Activated naive CD4-positive, alpha-beta T cell treated with anti-CD3 and anti-CD28 coated beads, Interleukin-2, amount 50 U/mL, for 72 hours (primary cell): ENCODE measurements around the gene CUEDC1. TPM values are rescaled to one million over a fixed set of nuclear protein-coding genes. Genes with fewer than 3 reads are reported as not detected.
A peak's percentile ranks its signal among the peaks of the same experiment; 100 is the strongest.

Experiments
- ATAC-seq, 2 donors: fragments of 150-1000 bp; cut with Tn5 transposase; 2 replicates each; pipeline ENCODE4 v1.10.0; 2021; ENCODE audit warnings: mild to moderate bottlenecking in 2 of 2, moderate library complexity in 2 of 2
- DNase-seq, 2 donors: peaks; one replicate each; pipeline ENCODE4 v3.0.0; 2021 to 2022; ENCODE audit warnings: low spot score in 2 of 2
- H3K27ac Mint-ChIP-seq, 2 donors: one replicate each; pipeline ENCODE4 v1.8.0; 2022; ENCODE audit warnings: mild to moderate bottlenecking in 2 of 2, mixed read lengths in 2 of 2
- H3K36me3 Mint-ChIP-seq, 2 donors: one replicate each; pipeline ENCODE4 v1.8.0; 2022; ENCODE audit warnings: mixed read lengths in 2 of 2
- H3K9me3 Mint-ChIP-seq, 2 donors: one replicate each; pipeline ENCODE4 v1.8.0; 2022; ENCODE audit warnings: mixed read lengths in 2 of 2
- total RNA-seq, 2 donors: library from RNA; stranded (reverse); gene quantifications; one replicate each; pipeline ENCODE4 v1.2.3, GENCODE V29; 2022

The CUEDC1 gene
- total RNA-seq, 2 donors from 2014 or later, result 0.84 TPM; not detected in 1

DNA sequence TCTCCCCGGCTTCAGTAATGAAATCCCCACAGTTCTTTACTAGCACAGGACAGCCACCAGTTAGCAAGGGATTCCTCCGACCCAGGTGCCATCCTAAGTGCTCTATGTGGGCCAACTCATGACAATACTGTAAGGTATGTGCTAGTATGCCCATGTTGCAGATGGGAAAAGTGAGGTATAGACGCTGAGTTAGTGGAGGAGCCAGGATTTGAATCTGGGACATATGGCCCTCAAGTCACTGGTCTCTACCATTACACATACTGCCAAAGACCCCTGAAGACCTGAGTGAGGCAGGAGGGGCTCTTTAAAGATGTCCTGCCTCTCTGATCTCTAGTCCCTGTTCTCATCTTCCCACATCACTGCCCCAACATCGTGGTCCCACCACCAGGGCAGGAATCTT is 69.2 kb downstream of the CUEDC1 start:
- no peaks in the 10 kb centered on the region for H3K9me3 Mint-ChIP-seq
- no peak for DNase-seq
- H3K27ac Mint-ChIP-seq, result no peak overlapping the region
- H3K36me3 Mint-ChIP-seq, result no peaks in the 10 kb centered on the region
- ATAC-seq, result no peak

DNA sequence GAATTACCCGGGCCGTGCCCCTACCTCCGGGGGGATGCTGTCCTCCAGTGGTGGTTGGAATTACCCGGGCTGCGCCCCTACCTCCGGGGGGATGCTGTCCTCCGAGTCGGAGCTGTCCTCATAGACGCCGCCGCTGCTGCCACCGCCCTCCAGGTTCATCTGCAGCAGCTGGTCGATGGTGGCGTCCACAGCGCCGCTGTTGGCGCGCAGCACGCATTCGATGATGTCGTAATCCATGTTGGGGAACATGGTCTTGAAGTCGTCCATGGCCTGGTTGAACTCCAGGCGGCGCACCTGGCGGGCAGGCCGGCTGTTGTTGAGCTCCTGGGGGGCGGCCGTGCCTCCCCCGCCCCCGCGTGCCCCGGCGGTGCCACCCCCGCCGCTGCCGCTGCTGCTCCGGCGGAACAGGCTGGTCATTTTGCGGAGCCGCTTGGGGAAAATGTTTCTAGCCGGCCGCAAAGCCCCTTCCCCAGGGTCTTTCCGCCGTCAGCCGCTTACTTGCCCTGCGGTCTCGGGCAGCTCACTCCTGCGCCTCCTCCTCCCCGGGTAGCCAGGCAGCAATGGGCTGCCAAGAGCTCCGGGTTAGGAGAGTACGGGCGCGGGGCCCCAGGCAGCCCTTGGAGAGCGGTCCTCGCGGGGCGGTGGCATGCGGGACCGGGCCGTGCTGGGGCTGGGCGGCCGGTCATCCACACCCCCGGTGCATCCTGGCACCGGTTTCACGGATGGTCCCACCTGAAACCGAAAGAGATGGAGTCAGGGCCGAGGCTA is 69.9 kb downstream of the CUEDC1 start:
- no peaks in the 10 kb centered on the region for H3K9me3 Mint-ChIP-seq
- ATAC-seq (no peak), DNase-seq (no peak)
- H3K36me3 Mint-ChIP-seq, result no peaks in the 10 kb centered on the region
- H3K27ac Mint-ChIP-seq, result no peak overlapping the region

- ATAC-seq, result no peak
- no peak for DNase-seq
- Mint-ChIP-seq H3K36me3 (no peaks in the 10 kb centered on the region), H3K9me3 (no peaks in the 10 kb centered on the region), H3K27ac (no peak overlapping the region)
These were observed 73.3 kb downstream of the CUEDC1 start for GRCh38 chr17:57881783-57882351.

DNA sequence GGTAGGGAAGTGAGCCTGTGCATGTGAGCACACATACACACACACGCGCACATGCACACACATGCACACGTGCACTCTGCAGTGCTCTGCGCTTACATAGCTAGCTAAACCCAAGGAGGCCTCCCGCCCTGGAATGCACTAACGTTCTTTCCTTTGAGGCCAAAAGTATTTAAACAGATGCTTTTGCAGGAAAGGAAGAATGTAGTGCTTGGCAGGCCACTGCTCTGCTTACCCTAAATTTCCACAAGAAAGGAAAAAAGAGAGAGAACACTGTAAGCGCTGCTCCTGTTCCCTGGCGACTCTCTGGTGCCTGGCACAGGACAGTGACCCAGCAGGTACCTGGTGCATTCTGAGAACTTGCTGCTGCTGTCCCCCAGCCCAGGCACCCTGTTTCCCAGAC is 74.1 kb downstream of the CUEDC1 start:
- Mint-ChIP-seq H3K36me3 (no peaks in the 10 kb centered on the region), H3K9me3 (no peaks in the 10 kb centered on the region), H3K27ac (peak overlapping the region; percentile 14 to 55)
- no peak for DNase-seq
- ATAC-seq, result no peak

DNA sequence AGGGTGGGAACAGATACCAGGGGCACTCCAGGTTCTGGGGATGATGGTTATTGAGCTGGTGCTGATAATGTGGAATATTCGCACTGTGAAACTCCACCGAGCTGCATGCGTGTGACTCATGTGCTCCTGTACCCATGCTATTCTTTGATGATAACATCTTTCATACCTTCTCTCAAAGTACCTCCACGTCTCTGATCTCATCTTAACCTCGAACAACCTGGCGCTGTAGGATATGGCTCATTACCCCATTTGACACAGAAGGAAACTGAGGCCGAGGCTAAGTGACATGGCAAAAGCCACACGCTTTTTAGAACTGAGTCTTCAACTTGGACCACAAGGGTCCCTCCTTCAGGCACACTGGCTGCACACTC is 75.1 kb downstream of the CUEDC1 start:
- Mint-ChIP-seq H3K9me3 (no peaks in the 10 kb centered on the region), H3K27ac (peak overlapping the region in 1 of 2 donors; percentile 55), H3K36me3 (no peaks in the 10 kb centered on the region)
- DNase-seq (peak; percentile 32 to 69), ATAC-seq (peak; percentile 95 to 96)

DNA sequence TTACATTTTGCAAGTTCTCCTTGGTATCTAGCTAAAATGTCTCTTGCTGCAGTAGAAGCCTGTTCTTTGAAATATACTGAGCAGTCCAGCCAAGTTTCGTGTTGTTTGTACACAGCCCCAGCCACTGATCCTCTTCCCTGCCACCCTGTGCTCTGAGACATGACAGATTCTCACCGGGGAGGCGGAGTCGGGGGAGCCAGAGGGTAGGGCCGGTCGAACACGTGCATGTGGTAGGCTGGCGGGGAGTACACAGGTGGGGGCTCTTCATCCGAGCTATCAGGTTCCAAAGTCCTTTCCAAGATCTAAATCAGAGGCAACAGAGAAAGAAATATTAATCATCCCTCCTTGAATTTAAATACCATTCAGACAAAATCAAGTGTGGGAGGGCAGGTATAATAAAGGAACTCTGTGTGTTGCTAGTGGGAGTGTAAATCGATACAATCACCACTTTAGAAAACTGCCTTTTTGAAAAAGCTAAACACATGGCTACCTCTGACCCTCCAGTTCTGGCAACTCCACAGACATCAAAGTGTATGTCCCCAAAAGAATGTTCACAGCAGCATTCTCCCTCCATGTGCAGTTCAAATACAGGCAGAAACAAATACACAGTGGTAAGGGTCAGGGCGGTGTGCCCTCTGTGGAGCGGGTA is 75.7 kb downstream of the CUEDC1 start:
- Mint-ChIP-seq H3K27ac (peak overlapping the region in 1 of 2 donors; percentile 53), H3K9me3 (no peaks in the 10 kb centered on the region), H3K36me3 (no peaks in the 10 kb centered on the region)
- ATAC-seq (no peak), DNase-seq (no peak)

DNA sequence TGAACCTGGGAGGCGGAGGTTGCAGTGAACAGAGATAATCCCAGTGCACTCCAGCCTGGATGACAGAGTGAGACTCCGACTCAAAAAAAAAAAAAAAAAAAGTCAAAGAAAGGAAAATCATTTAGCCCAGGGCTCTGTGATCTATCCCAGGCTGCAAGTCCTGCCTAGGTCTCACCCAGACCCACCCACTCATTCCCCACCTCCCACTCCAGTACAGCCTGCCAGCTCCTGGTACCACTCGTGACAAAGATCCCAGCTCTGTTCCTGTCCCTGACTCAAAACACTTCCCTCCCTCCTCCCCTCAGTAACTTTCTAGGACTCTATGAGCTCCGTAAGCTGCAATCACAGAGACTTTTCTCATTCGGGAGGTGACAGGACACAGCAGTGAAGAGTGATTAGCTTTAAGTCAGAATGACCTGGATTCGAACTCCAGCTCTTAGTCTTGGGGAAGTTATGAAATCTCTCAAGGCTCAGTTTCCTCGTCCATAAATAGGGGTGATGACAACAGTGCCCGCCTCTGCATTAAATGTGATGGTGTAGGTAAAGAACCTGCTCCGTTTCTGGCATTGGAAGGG is 77.3 kb downstream of the CUEDC1 start:
- Mint-ChIP-seq H3K9me3 (no peaks in the 10 kb centered on the region), H3K36me3 (no peaks in the 10 kb centered on the region), H3K27ac (no peak overlapping the region)
- ATAC-seq, result no peak
- no peak for DNase-seq

GRCh38 chr17:57876866-57877237 is 78.4 kb downstream of the CUEDC1 start:
- ATAC-seq, result no peak
- DNase-seq, result no peak
- Mint-ChIP-seq H3K9me3 (no peaks in the 10 kb centered on the region), H3K36me3 (no peaks in the 10 kb centered on the region), H3K27ac (no peak overlapping the region)

GRCh38 chr17:57876023-57876865 is 79.0 kb downstream of the CUEDC1 start:
- no peaks in the 10 kb centered on the region for H3K9me3 Mint-ChIP-seq
- ATAC-seq (no peak), DNase-seq (no peak)
- no peaks in the 10 kb centered on the region for H3K36me3 Mint-ChIP-seq
- H3K27ac Mint-ChIP-seq, result no peak overlapping the region

DNA sequence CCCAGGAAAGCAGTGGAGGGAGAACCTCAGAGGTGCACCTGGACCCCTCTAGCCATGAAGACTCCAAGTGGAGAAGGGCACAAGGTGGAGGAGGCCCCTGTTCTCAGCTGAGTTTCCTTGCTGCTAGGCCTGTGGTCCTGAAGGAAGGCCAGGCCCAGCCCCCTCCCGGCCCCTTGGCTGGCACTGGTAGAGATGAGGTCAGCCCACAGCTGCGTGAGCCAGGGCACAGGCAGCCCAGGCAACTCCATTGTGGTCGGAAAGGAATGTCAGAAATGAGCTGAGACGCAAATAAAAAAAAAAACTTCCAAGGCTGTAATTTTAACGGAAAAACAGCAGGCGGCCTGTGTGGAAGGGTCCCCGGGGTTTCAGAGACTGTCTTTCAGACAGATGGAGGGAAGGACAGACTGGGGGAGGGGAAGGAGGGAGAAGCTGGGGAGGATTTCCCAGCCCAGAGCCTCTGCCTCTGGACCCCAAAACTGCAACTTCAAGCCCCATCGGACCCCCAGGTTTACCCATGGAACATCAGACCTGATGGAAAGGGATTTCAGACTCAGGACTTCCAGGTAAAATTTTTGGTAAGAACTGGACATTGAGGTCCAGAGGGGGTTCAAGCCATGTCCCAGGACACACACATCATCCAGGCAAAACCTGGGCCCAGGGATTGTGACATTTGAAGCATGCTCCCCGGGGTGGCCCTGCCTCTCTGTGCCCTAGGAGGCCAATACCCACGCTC is 79.8 kb downstream of the CUEDC1 start:
- Mint-ChIP-seq H3K27ac (no peak overlapping the region), H3K9me3 (no peaks in the 10 kb centered on the region), H3K36me3 (no peaks in the 10 kb centered on the region)
- no peak for ATAC-seq
- DNase-seq, result no peak

DNA sequence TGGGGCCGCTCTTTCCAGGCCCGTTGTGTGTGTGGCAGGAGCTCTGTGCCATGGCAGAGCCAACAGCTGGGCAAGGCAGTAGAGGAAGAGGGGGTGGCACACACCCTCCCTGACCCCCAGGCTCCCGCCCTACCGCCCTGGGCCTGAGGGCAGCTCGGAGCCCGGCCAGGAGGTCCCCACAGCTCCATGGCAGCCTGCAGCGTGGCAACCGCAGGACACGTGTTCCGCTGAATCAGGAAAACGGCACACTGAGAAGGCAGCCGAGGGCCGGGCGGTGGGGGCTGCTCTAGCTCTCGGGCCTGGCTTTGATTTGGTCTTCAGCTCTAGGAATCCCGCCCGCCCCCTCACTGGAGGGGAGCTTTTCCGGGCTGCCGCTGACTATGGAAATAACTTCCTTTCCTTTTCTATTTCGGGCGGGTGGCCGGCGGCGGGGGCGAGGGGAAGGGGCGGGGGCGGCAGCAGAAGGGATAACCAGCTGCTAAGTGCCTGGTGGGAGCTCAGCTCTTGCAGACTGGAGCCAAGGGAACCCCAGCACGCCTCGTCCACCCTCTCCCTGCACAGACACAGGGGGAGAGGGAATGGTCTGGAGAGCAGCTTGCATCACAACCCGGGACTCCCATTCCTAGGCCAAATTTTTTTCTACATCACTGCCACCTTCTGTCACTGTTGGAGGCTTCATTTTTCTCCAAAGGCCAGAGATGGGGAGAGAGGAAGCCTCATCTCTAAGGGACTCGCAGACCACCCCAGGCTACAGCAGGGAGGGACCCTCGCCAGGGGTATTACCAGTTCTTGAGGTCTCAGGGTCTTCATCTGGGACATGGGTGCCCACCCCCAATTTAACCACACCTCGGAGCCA is 80.5 kb downstream of the CUEDC1 start:
- peak in 1 of 2 donors; percentile 29 for DNase-seq
- Mint-ChIP-seq H3K27ac (no peak overlapping the region), H3K9me3 (no peaks in the 10 kb centered on the region), H3K36me3 (no peaks in the 10 kb centered on the region)
- peak; percentile 46 to 80 for ATAC-seq

DNA sequence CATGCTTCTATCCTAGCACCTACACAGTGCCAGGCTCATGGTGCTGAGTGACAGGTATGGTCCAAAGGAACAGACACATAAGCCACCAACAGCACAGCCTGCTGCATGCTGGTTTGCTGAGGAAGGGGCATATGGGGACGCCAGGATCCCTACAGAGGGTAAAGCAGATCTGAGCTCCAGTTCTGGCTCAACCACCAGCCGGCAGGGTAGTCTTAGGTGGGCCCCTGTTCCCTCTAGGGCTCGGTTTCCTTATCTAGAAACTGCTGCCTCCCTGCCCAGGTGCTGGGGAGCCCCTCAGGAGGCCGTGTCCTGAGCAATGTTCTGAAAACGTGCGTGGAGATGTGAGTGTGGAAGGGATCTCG is 81.2 kb downstream of the CUEDC1 start:
- no peak for ATAC-seq
- Mint-ChIP-seq H3K27ac (no peak overlapping the region), H3K9me3 (no peaks in the 10 kb centered on the region), H3K36me3 (no peaks in the 10 kb centered on the region)
- DNase-seq, result no peak

DNA sequence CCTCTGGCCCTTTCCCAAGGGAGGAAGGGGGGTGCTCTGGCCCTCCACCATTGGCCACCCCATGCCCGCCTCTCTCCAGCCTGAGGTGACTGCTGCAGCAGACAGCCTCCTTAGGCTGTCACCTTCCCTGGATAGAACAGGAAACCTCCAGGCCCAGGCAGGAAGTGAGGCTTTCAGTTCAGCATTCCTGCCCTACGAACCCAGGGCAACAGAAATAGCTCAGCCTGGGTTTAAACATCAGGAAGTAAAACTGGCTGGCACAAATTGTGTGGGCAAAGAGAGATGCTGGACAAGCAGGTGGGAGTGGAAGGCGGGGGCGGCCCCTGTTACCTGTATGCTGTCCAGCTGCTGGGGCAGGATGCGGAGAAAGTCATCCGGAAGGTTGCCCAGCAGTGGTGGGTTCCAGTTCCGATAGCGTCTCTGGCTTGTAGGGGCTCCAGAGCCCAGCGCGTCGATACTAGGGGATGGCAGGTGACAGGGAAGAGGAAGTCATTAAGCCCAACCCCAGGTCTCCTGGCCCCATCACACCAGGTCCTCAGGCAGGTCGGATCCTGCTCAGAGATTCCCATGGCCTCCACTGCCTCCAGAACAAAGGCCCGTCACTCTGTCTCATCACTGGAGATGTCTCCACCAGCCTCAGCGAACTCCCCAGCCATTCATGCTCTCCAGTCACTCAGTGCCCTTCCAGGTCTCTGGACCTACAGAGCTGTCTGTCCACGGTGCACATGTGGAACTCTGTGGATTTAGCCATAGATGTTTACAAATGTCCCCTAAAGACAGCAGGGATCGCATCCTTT is 81.8 kb downstream of the CUEDC1 start:
- Mint-ChIP-seq H3K36me3 (no peaks in the 10 kb centered on the region), H3K9me3 (no peaks in the 10 kb centered on the region), H3K27ac (no peak overlapping the region)
- DNase-seq, result no peak
- no peak for ATAC-seq

GRCh38 chr17:57872536-57872935 is 82.7 kb downstream of the CUEDC1 start:
- H3K27ac Mint-ChIP-seq, result no peak overlapping the region
- H3K36me3 Mint-ChIP-seq, result no peaks in the 10 kb centered on the region
- ATAC-seq, result no peak
- no peak for DNase-seq
- no peaks in the 10 kb centered on the region for H3K9me3 Mint-ChIP-seq

DNA sequence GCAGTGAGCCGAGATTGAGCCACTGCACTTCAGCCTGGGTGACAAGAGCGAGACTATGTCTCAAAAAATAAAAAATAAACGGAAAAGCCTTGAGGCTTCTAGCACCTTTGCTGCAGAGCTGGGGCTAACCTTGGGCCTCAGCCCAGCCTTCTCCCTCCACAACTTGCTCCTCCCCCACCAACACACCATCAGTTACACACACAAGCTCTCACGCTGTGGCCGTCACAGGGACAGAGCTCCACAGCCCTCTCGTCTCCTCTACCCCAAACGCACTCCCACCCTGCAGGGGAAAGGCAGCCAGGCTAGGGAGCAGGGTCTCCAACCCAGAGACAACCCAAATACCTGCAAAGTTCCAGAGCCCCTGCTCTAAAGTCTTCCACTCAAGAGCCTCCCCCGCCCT is 83.3 kb downstream of the CUEDC1 start:
- H3K27ac Mint-ChIP-seq, result no peak overlapping the region
- H3K36me3 Mint-ChIP-seq, result no peaks in the 10 kb centered on the region
- no peak for ATAC-seq
- no peak for DNase-seq
- no peaks in the 10 kb centered on the region for H3K9me3 Mint-ChIP-seq
